ENCODE measurements around the gene NRL. TPM values are rescaled to one million over a fixed set of nuclear protein-coding genes. Genes with fewer than 3 reads are reported as not detected.

Gene NRL
- total and polyA plus RNA-seq, 12 donors, result 2.2 to 20.2 (median 4.5) TPM

- no peaks in the 10 kb centered on the region for H3K27me3 ChIP-seq
- DNase-seq, result no peak
- 84 to 87% (median 86%) methylated on average over 6 to 7 of the region's 7 CpGs for WGBS, 4 donors
- no peak overlapping the region for H3K27ac ChIP-seq
- TF ChIP-seq, protein P1, sequence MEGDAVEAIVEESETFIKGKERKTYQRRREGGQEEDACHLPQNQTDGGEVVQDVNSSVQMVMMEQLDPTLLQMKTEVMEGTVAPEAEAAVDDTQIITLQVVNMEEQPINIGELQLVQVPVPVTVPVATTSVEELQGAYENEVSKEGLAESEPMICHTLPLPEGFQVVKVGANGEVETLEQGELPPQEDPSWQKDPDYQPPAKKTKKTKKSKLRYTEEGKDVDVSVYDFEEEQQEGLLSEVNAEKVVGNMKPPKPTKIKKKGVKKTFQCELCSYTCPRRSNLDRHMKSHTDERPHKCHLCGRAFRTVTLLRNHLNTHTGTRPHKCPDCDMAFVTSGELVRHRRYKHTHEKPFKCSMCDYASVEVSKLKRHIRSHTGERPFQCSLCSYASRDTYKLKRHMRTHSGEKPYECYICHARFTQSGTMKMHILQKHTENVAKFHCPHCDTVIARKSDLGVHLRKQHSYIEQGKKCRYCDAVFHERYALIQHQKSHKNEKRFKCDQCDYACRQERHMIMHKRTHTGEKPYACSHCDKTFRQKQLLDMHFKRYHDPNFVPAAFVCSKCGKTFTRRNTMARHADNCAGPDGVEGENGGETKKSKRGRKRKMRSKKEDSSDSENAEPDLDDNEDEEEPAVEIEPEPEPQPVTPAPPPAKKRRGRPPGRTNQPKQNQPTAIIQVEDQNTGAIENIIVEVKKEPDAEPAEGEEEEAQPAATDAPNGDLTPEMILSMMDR (IDR thresholded peaks at IDR 0.05), result no peak
- TF ChIP-seq POLR2A (IDR thresholded peaks at IDR 0.05), result no peak
- H3K9me3 ChIP-seq (replicated peaks in 1 of 3), result no peaks in the 10 kb centered on the region
- intact Hi-C loops (cut with DNase I), result loop anchor here in 1 of 2 donors (10.0 kb wide), 1 partner anchor 91 kb away; no protein-coding TSS in a partner anchor
- peaks cover 0 to 4% of the 10 kb centered on the region in 2 donors for H3K4me1 ChIP-seq (replicated peaks in 1 of 2)
- no peak overlapping the region for H3K4me3 ChIP-seq
- no peaks in the 10 kb centered on the region for H3K36me3 ChIP-seq (replicated peaks in 1 of 2)
Measured at GRCh38 chr14:24064091-24064795, 50.5 kb downstream of the NRL start.

DNA sequence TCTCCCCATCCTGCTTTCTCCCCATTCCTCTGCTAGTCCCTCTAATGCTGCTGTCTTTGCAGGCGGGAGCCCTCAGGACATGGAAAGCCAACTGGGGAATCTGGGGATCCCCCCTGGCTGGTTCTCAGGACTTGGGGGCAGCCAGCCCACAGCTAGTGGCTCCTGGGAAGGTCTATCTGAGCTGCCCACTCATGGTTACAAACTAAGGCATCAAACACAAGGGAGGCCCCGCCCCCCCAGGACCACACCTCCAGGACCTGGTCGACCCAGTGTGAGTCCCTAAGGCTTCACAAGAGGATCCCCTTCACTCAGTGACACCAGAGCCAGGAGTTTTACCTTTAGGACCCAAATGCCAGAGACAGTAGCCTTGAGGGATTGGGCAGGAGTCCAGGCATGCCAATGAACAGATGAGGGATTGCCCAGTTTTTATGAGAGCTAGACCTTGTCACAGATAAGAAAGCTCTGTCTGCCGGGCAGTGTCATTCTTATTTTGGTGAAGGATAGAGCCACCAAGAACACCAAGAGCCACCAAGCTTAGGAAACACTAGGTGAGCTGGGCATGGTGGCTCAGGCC is 51.4 kb downstream of the NRL start:
- H3K27ac ChIP-seq, result no peak overlapping the region
- 51 to 89% (median 67%) methylated on average over 2 to 4 of the region's 4 CpGs for WGBS, 4 donors
- DNase-seq, result peak in 6 of 7 donors; percentile 45 to 81 (median 67)
- TF ChIP-seq, protein P1 (IDR thresholded peaks at IDR 0.05), result no peak
- no peak for TF ChIP-seq POLR2A (IDR thresholded peaks at IDR 0.05)
- H3K4me3 ChIP-seq, result no peak overlapping the region
- H3K27me3 ChIP-seq, result no peaks in the 10 kb centered on the region
- no peaks in the 10 kb centered on the region for H3K9me3 ChIP-seq (replicated peaks in 1 of 3)
- H3K4me1 ChIP-seq (replicated peaks in 1 of 2), result peaks cover 0 to 4% of the 10 kb centered on the region in 2 donors
- no peaks in the 10 kb centered on the region for H3K36me3 ChIP-seq (replicated peaks in 1 of 2)
- intact Hi-C loops (cut with DNase I), result loop anchor here in 1 of 2 donors (10.0 kb wide), 1 partner anchor 91 kb away; no protein-coding TSS in a partner anchor

DNA sequence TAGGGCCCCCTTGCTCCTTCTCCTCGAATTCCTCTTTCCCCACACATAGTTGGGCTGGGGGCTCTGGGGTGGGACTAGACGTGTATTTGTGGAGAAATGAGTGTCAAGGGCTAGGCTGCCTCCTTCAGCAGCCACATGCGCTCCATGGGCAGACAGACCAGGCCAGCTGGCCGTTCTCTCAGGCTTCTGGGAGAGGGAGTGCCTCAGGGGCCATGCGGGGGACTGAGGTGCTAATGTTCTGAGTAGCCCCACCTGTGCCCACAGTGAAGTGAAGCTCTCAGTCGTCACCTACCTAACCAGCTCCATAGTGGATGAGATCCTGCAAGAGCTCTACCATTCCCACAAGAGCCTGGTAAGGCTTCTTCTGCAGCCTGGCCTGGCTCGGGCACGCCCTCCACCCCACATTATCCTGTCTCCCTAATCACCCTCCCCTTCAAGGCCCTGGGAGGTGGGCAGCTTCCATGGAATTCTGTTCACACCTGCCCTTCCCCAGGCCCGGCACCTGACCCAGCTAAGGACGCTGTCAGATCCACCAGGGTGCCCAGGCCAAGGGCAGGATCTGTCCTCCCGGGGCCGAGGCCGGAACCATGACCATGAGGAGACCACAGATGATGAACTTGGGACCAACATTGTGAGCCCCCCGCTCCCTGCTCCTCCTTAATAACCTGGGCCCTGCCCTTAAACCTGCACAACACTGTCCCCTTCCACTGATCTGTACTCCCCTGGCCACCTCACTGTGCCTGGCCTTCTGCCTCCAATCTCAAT is 52.4 kb downstream of the NRL start:
- Histone ChIP-seq H3K36me3 (replicated peaks in 1 of 2) (no peaks in the 10 kb centered on the region), H3K27me3 (no peaks in the 10 kb centered on the region), H3K4me1 (replicated peaks in 1 of 2) (peaks cover 0 to 4% of the 10 kb centered on the region in 2 donors), H3K9me3 (replicated peaks in 1 of 3) (no peaks in the 10 kb centered on the region), H3K27ac (no peak overlapping the region), H3K4me3 (no peak overlapping the region)
- no peak for DNase-seq
- 89 to 92% (median 91%) methylated on average over 8 to 14 of the region's 14 CpGs for WGBS, 4 donors
- intact Hi-C loops (cut with DNase I), result loop anchor here in 1 of 2 donors (10.0 kb wide), 1 partner anchor 92 kb away; no protein-coding TSS in a partner anchor
- TF ChIP-seq, protein P1 (IDR thresholded peaks at IDR 0.05), result no peak
- no peak for TF ChIP-seq POLR2A (IDR thresholded peaks at IDR 0.05)
